HG03378 (cell line): Measurements from ENCODE around the gene CDH4.

ENCODE experiments used
- ATAC-seq: cut with Tn5 transposase; IDR thresholded peaks from one replicate; pipeline ENCODE4 v1.9.1; 2021; ENCODE audit warnings: mild to moderate bottlenecking, moderate library complexity; ENCODE audit not compliant: unreplicated experiment

CDH4 gene

GRCh38 chr20:61510778-61511330 lies 258.8 kb downstream of the CDH4 start:
- ATAC-seq, result no peak

- ATAC-seq, result no peak
These were observed 260.4 kb downstream of the CDH4 start for GRCh38 chr20:61512475-61512874.

GRCh38 chr20:61513124-61514017 lies 261.3 kb downstream of the CDH4 start:
- no peak for ATAC-seq

- no peak for ATAC-seq
These were observed 261.9 kb downstream of the CDH4 start for GRCh38 chr20:61514018-61514365.

GRCh38 chr20:61514396-61514795 lies 262.3 kb downstream of the CDH4 start:
- ATAC-seq, result no peak

GRCh38 chr20:61514805-61515505 lies 262.9 kb downstream of the CDH4 start:
- ATAC-seq, result no peak

- no peak for ATAC-seq
These were observed 263.9 kb downstream of the CDH4 start for GRCh38 chr20:61515922-61516321.

- ATAC-seq, result no peak
These were observed 264.5 kb downstream of the CDH4 start for GRCh38 chr20:61516346-61517208.

- no peak for ATAC-seq
These were observed 265.4 kb downstream of the CDH4 start for GRCh38 chr20:61517419-61517818.

- no peak for ATAC-seq
These were observed 266.4 kb downstream of the CDH4 start for GRCh38 chr20:61518424-61518951.

GRCh38 chr20:61519488-61519887 lies 267.4 kb downstream of the CDH4 start:
- no peak for ATAC-seq

GRCh38 chr20:61520076-61520892 lies 268.2 kb downstream of the CDH4 start:
- ATAC-seq, result no peak

GRCh38 chr20:61520893-61521460 lies 268.9 kb downstream of the CDH4 start:
- no peak for ATAC-seq

- no peak for ATAC-seq
These were observed 269.8 kb downstream of the CDH4 start for GRCh38 chr20:61521687-61522420.

- no peak for ATAC-seq
These were observed 270.5 kb downstream of the CDH4 start for GRCh38 chr20:61522498-61523090.

- ATAC-seq, result no peak
These were observed 271.1 kb downstream of the CDH4 start for GRCh38 chr20:61523145-61523544.

GRCh38 chr20:61524951-61525666 lies 273.0 kb downstream of the CDH4 start:
- no peak for ATAC-seq
